Natural killer cell (primary cell): ENCODE data around the gene GREB1L. TPM values are rescaled to one million over a fixed set of nuclear protein-coding genes. Genes with fewer than 3 reads are reported as not detected.

Experiments used
- ATAC-seq, 3 donors: fragments of 150-1000 bp in 2 of 3; fragments of 200-7000 bp in 1 of 3; cut with Tn5 transposase; 1 replicate in 1 of 3; 2 replicates in 2 of 3; pipeline ENCODE4 v1.10.0; 2021; ENCODE audit warnings: mild to moderate bottlenecking in 2 of 3, moderate library complexity in 2 of 3
- DNase-seq, 2 donors: peaks; one replicate each; pipeline versions ENCODE4 v3.0.0 to v3.0.0-alpha.2; 2013 to 2021; ENCODE audit warnings: mixed read lengths in 1 of 2
- H3K27ac ChIP-seq: one replicate; pipeline ENCODE4 v1.5.1; 2013; ENCODE audit warnings: mild to moderate bottlenecking, low read length
- H3K27me3 ChIP-seq: one replicate; pipeline ENCODE4 v1.6.1; 2013; ENCODE audit warnings: low read length; ENCODE audit not compliant: control insufficient read depth, insufficient read depth
- H3K36me3 ChIP-seq: one replicate; pipeline ENCODE4 v1.6.1; 2013; ENCODE audit warnings: low read length; ENCODE audit not compliant: control insufficient read depth, insufficient read depth
- H3K4me1 ChIP-seq: one replicate; pipeline ENCODE4 v1.6.1; 2013; ENCODE audit warnings: low read length; ENCODE audit not compliant: control insufficient read depth, insufficient read depth
- H3K4me3 ChIP-seq: one replicate; pipeline ENCODE4 v1.5.1; 2013; ENCODE audit warnings: low read length
- H3K9me3 ChIP-seq: one replicate; pipeline ENCODE4 v1.6.1; 2013; ENCODE audit warnings: low read length; ENCODE audit not compliant: control insufficient read depth, insufficient read depth
- H3K27ac Mint-ChIP-seq, 2 donors: one replicate each; pipeline ENCODE4 v1.8.0; 2022; ENCODE audit warnings: mild to moderate bottlenecking in 2 of 2, mixed read lengths in 2 of 2, moderate library complexity in 1 of 2
- H3K27me3 Mint-ChIP-seq, 2 donors: one replicate each; pipeline ENCODE4 v1.8.0; 2022; ENCODE audit warnings: low read depth in 2 of 2, mixed read lengths in 2 of 2
- H3K36me3 Mint-ChIP-seq: one replicate; pipeline ENCODE4 v1.8.0; 2022; ENCODE audit warnings: mixed read lengths
- H3K4me1 Mint-ChIP-seq, 2 donors: one replicate each; pipeline ENCODE4 v1.8.0; 2022; ENCODE audit warnings: mixed read lengths in 2 of 2
- H3K4me3 Mint-ChIP-seq: one replicate; pipeline ENCODE4 v1.8.0; 2022; ENCODE audit warnings: mild to moderate bottlenecking, moderate library complexity, mixed read lengths
- H3K9me3 Mint-ChIP-seq, 2 donors: one replicate each; pipeline ENCODE4 v1.8.0; 2022; ENCODE audit warnings: mixed read lengths in 2 of 2
- CTCF ChIP-seq: fragments of 200-600 bp; IDR thresholded peaks from one replicate; pipeline ENCODE4 v1.8.0; 2022; ENCODE audit warnings: antibody characterized with exemption
- WGBS: methylation state at CpG from one replicate; pipeline ENCODE4 v1.1.7; 2013; ENCODE audit warnings: missing lambda C conversion rate; ENCODE audit not compliant: insufficient coverage; 5-methylcytosine and 5-hydroxymethylcytosine counted together
- intact Hi-C: fragments of 100-400 bp; cut with micrococcal nuclease; formaldehyde crosslinking; loops from one replicate; pipeline ENCODE4 v1.14.2; 2022
- total RNA-seq, 4 donors: library from RNA; stranded (reverse); fragments of 120-200 nt in 1 of 4; gene quantifications; one replicate each; pipeline versions ENCODE4 v1.2.3 to v1.2.4, GENCODE V29; 2013 to 2022

The GREB1L gene
- total RNA-seq, 3 donors from 2014 or later (not counting 1 experiment from before 2014, with no cell fraction given) = not detected

- no peaks in the 10 kb centered on the region for H3K4me1 Mint-ChIP-seq
Measured at GRCh38 chr18:21391074-21391673, 149.1 kb downstream of the GREB1L start.

GRCh38 chr18:21393986-21394385, 152.0 kb downstream of the GREB1L start:
- Histone ChIP-seq H3K36me3 (no peaks in the 10 kb centered on the region), H3K27me3 (no peaks in the 10 kb centered on the region), H3K4me3 (no peak overlapping the region), H3K9me3 (no peaks in the 10 kb centered on the region), H3K27ac (no peak overlapping the region), H3K4me1 (no peaks in the 10 kb centered on the region)
- Mint-ChIP-seq H3K27ac (no peak overlapping the region), H3K27me3 (peaks cover 0 to 3% of the 10 kb centered on the region in 2 donors), H3K9me3 (no peaks in the 10 kb centered on the region), H3K4me3 (no peak overlapping the region), H3K36me3 (no peaks in the 10 kb centered on the region), H3K4me1 (no peaks in the 10 kb centered on the region)
- DNase-seq (no peak), ATAC-seq (no peak)
- 88% methylated on average over 3 of the region's 3 CpGs for WGBS
- TF ChIP-seq CTCF = no peak
- intact Hi-C loops = no loop called here

More at GRCh38 chr18:21391074-21391673, 149.1 kb downstream of the GREB1L start:
- TF ChIP-seq CTCF = no peak
- Histone ChIP-seq H3K27ac (no peak overlapping the region), H3K27me3 (no peaks in the 10 kb centered on the region), H3K36me3 (no peaks in the 10 kb centered on the region), H3K4me3 (no peak overlapping the region), H3K9me3 (no peaks in the 10 kb centered on the region), H3K4me1 (no peaks in the 10 kb centered on the region)
- H3K9me3 Mint-ChIP-seq = no peaks in the 10 kb centered on the region
- intact Hi-C loops = no loop called here
- ATAC-seq (no peak), DNase-seq (no peak)
- WGBS = 70% methylated on average over 1 of the region's 3 CpGs
- peaks cover 0 to 3% of the 10 kb centered on the region in 2 donors for H3K27me3 Mint-ChIP-seq
- no peaks in the 10 kb centered on the region for H3K36me3 Mint-ChIP-seq
- H3K27ac Mint-ChIP-seq = no peak overlapping the region
- H3K4me3 Mint-ChIP-seq = no peak overlapping the region

- H3K9me3 ChIP-seq = no peaks in the 10 kb centered on the region
- intact Hi-C loops = no loop called here
- Mint-ChIP-seq H3K27ac (no peak overlapping the region), H3K4me3 (no peak overlapping the region), H3K4me1 (no peaks in the 10 kb centered on the region), H3K27me3 (peaks cover 0 to 8% of the 10 kb centered on the region in 2 donors), H3K9me3 (no peaks in the 10 kb centered on the region), H3K36me3 (no peaks in the 10 kb centered on the region)
- no peaks in the 10 kb centered on the region for H3K4me1 ChIP-seq
- no peak overlapping the region for H3K27ac ChIP-seq
- no peak overlapping the region for H3K4me3 ChIP-seq
- H3K27me3 ChIP-seq = no peaks in the 10 kb centered on the region
- WGBS = 85% methylated on average over 2 of the region's 2 CpGs
- DNase-seq (no peak), ATAC-seq (no peak)
- TF ChIP-seq CTCF = no peak
- H3K36me3 ChIP-seq = no peaks in the 10 kb centered on the region
Measured at GRCh38 chr18:21398121-21398520, 156.1 kb downstream of the GREB1L start.

GRCh38 chr18:21402272-21402671, 160.2 kb downstream of the GREB1L start:
- intact Hi-C loops = no loop called here
- 95% methylated on average over 1 of the region's 1 CpG for WGBS
- Histone ChIP-seq H3K27ac (no peak overlapping the region), H3K36me3 (no peaks in the 10 kb centered on the region), H3K27me3 (no peaks in the 10 kb centered on the region), H3K4me3 (no peak overlapping the region), H3K9me3 (no peaks in the 10 kb centered on the region), H3K4me1 (no peaks in the 10 kb centered on the region)
- peaks cover 0 to 8% of the 10 kb centered on the region in 2 donors for H3K27me3 Mint-ChIP-seq
- H3K27ac Mint-ChIP-seq = no peak overlapping the region
- no peaks in the 10 kb centered on the region for H3K4me1 Mint-ChIP-seq
- no peak for TF ChIP-seq CTCF
- no peaks in the 10 kb centered on the region for H3K9me3 Mint-ChIP-seq
- no peaks in the 10 kb centered on the region for H3K36me3 Mint-ChIP-seq
- ATAC-seq = no peak
- no peak for DNase-seq
- H3K4me3 Mint-ChIP-seq = no peak overlapping the region
